CD4-positive, alpha-beta memory T cell (primary cell): ENCODE measurements around the gene PAQR3. TPM values are rescaled to one million over a fixed set of nuclear protein-coding genes. Genes with fewer than 3 reads are reported as not detected.

ENCODE experiments used
- CTCF ChIA-PET: fragments of 350-600 bp; sonication (Branson Sonifier 250); formaldehyde crosslinking; loops from one replicate; lab custom pipeline; 2021; ENCODE audit warnings: inconsistent platforms; ENCODE audit not compliant: partially characterized antibody; lab: Charles Lee
- POLR2A ChIA-PET: fragments of 350-600 bp; sonication (Branson Sonifier 250); formaldehyde crosslinking; loops from one replicate; lab custom pipeline; 2021; ENCODE audit not compliant: partially characterized antibody; lab: Charles Lee
- DNase-seq, 5 donors: peaks; one replicate each; pipeline versions ENCODE4 v3.0.0 to v3.0.0-alpha.2; 2020 to 2022; ENCODE audit warnings: mixed read lengths in 1 of 5
- H3K27ac ChIP-seq: one replicate; pipeline ENCODE4 v1.7.0; 2013; ENCODE audit warnings: low read depth, low read length
- H3K27me3 ChIP-seq: 2 replicates; pipeline ENCODE4 v1.7.0; 2013; ENCODE audit warnings: mild to moderate bottlenecking, low read length, moderate library complexity; ENCODE audit not compliant: insufficient read depth
- H3K36me3 ChIP-seq: 2 replicates; pipeline ENCODE4 v1.7.0; 2013; ENCODE audit warnings: mild to moderate bottlenecking, low read length, moderate library complexity; ENCODE audit not compliant: insufficient read depth
- H3K4me1 ChIP-seq: 2 replicates; pipeline ENCODE4 v1.7.0; 2013; ENCODE audit warnings: mild to moderate bottlenecking, low read length, moderate library complexity; ENCODE audit not compliant: insufficient read depth
- H3K4me3 ChIP-seq, 2 donors: one replicate each; pipeline ENCODE4 v1.7.0; 2013; ENCODE audit warnings: low read length in 2 of 2, mild to moderate bottlenecking in 1 of 2
- H3K9me3 ChIP-seq, 2 donors: one replicate each; pipeline ENCODE4 v1.7.0; 2013; ENCODE audit warnings: low read length in 2 of 2, control low read depth in 1 of 2; ENCODE audit not compliant: control insufficient read depth in 1 of 2
- H3K27ac Mint-ChIP-seq, 7 donors: one replicate each; pipeline ENCODE4 v1.8.0; 2020 to 2021; ENCODE audit warnings: mixed read lengths in 7 of 7, mild to moderate bottlenecking in 6 of 7, inconsistent platforms in 3 of 7, moderate library complexity in 3 of 7
- H3K27me3 Mint-ChIP-seq, 2 donors: one replicate each; pipeline ENCODE4 v1.8.0; 2020 to 2021; ENCODE audit warnings: mixed read lengths in 2 of 2
- H3K36me3 Mint-ChIP-seq, 2 donors: one replicate each; pipeline ENCODE4 v1.8.0; 2020 to 2021; ENCODE audit warnings: mixed read lengths in 2 of 2, inconsistent platforms in 1 of 2, mild to moderate bottlenecking in 1 of 2
- H3K4me1 Mint-ChIP-seq, 4 donors: one replicate each; pipeline ENCODE4 v1.8.0; 2020 to 2021; ENCODE audit warnings: mixed read lengths in 4 of 4, mild to moderate bottlenecking in 1 of 4
- H3K4me3 Mint-ChIP-seq, 8 donors: one replicate each; pipeline ENCODE4 v1.8.0; 2020 to 2021; ENCODE audit warnings: mixed read lengths in 8 of 8, mild to moderate bottlenecking in 7 of 8, moderate library complexity in 6 of 8, inconsistent platforms in 3 of 8
- H3K9me3 Mint-ChIP-seq, 8 donors: one replicate each; pipeline ENCODE4 v1.8.0; 2020 to 2021; ENCODE audit warnings: mixed read lengths in 8 of 8, mild to moderate bottlenecking in 5 of 8, inconsistent platforms in 3 of 8, moderate library complexity in 1 of 8
- intact Hi-C: fragments of 100-400 bp; cut with micrococcal nuclease; formaldehyde crosslinking; loops from one replicate; pipeline ENCODE4 v1.15.1; 2023
- polyA plus RNA-seq, 2 donors: library from polyadenylated mRNA; unstranded; fragments of 300-500 nt; fragmentation: Illumina TruSeq; gene quantifications; one replicate each; pipeline ENCODE4 v1.2.3, GENCODE V29; 2021
- total RNA-seq, 2 experiments: library from RNA; stranded (reverse); gene quantifications; one replicate each; pipeline ENCODE4 v1.2.3, GENCODE V29; 2021

PAQR3 gene
- total and polyA plus RNA-seq, 4 experiments from 2014 or later: 7.1 to 12.1 (median 9.0) TPM

DNA sequence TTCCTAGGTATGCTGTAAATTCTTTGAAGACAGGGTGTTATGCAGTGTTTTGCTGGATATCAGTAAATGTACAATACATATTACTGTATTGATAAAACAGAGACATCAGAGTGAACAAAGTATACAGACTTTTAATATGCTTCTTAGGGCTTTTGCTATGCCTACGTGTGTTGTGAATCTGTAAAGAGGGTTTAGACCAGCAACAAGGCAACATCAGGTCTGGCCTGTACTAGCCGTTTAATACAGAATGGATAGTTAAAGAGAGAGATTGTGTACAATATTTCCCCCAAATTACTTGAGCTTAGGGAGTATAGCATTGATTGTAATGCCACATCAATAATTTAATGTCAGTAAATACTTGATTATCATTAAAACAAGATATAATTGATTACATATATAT, 75.2 kb downstream of the PAQR3 start:
- no peaks in the 10 kb centered on the region for H3K27me3 Mint-ChIP-seq
- intact Hi-C loops: loop anchor here (1.0 to 5.0 kb wide), 6 partner anchors 87 to 905 kb away; partner anchors contain the start of gene BMP2K
- peak in 1 of 5 donors; percentile 1 for DNase-seq
- CTCF ChIA-PET: interaction anchor here (0.6 to 3.3 kb wide), 16 partner anchors 9 to 904 kb away, joined by 3 to 10 read pairs (median 6); no protein-coding TSS in a partner anchor
- Histone ChIP-seq H3K36me3 (no peaks in the 10 kb centered on the region), H3K27me3 (no peaks in the 10 kb centered on the region), H3K9me3 (no peaks in the 10 kb centered on the region), H3K4me1 (no peaks in the 10 kb centered on the region), H3K27ac (no peak overlapping the region), H3K4me3 (no peak overlapping the region)
- POLR2A ChIA-PET: interaction anchor here (0.6 kb wide), 3 partner anchors 11 to 1063 kb away, joined by 3 to 4 read pairs (median 4); no protein-coding TSS in a partner anchor
- peaks cover 4 to 9% of the 10 kb centered on the region in 2 donors for H3K36me3 Mint-ChIP-seq
- peaks cover 0 to 4% (median 2%) of the 10 kb centered on the region in 4 donors for H3K4me1 Mint-ChIP-seq
- H3K27ac Mint-ChIP-seq: no peak overlapping the region
- H3K4me3 Mint-ChIP-seq: no peak overlapping the region
- H3K9me3 Mint-ChIP-seq: no peaks in the 10 kb centered on the region

DNA sequence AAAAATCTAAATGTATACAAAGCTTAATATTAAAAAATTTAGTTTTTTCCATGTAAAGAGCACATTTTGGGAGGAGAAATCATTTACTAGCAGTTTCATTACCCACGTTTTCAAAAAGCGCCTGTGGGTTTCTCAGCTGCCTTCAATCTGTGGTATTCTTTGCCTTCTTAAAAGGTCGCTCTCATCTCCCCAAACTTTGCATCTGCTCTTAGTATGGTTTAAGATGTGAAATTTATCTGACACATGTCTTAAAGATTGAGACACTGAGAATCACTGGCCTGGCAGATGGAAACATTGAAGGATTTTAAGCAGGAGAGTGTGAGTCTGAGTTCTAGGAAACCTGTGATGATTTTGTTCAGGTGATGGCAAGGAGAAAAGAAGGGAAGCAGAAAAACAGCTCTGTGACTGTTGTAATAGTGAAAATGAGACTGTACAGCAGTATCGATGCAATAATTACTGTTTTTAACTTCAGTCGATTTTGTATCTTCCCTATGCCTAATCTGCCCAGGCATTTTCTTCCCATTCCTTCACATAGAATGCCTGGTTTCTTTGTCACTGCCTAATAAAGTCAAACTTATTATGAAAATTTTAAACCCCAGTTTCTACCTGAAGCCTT, 75.9 kb downstream of the PAQR3 start:
- H3K9me3 Mint-ChIP-seq: no peaks in the 10 kb centered on the region
- H3K27me3 ChIP-seq: no peaks in the 10 kb centered on the region
- H3K27ac Mint-ChIP-seq: peak overlapping the region in 1 of 7 donors; percentile 7
- DNase-seq: no peak
- H3K36me3 ChIP-seq: no peaks in the 10 kb centered on the region
- no peak overlapping the region for H3K4me3 ChIP-seq
- peaks cover 3 to 4% of the 10 kb centered on the region in 2 donors for H3K36me3 Mint-ChIP-seq
- POLR2A ChIA-PET: no interaction called here
- no peak overlapping the region for H3K27ac ChIP-seq
- no peaks in the 10 kb centered on the region for H3K4me1 ChIP-seq
- CTCF ChIA-PET: interaction anchor here (0.6 to 3.3 kb wide), 19 partner anchors 8 to 904 kb away, joined by 3 to 10 read pairs (median 5); no protein-coding TSS in a partner anchor
- H3K27me3 Mint-ChIP-seq: no peaks in the 10 kb centered on the region
- intact Hi-C loops: loop anchor here (5.0 kb wide), 2 partner anchors 86 to 271 kb away; partner anchors contain the start of gene BMP2K
- H3K9me3 ChIP-seq: no peaks in the 10 kb centered on the region
- H3K4me3 Mint-ChIP-seq: no peak overlapping the region
- peaks cover 0 to 4% (median 2%) of the 10 kb centered on the region in 4 donors for H3K4me1 Mint-ChIP-seq

DNA sequence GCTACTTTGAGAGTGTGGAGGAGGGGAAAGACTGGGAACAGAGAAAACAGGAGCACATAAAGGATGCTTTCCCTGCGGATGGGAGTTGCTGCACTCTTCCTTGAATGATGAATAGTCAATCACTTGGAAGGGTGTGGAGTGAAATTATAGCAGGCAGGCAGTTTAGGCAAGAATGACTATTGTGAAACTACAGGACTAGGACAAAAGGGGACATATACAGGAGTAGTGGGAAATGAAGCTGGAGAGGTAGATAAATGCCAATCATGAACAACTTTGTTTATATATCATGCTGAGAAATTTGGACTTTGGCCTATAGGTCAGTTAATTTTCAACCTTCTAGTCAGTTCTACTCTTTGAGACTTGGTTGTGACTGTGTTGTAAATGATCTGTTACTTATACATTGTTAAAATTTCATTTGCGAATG, 76.9 kb downstream of the PAQR3 start:
- Mint-ChIP-seq H3K4me1 (peaks cover 0 to 4% (median 2%) of the 10 kb centered on the region in 4 donors), H3K9me3 (no peaks in the 10 kb centered on the region), H3K4me3 (no peak overlapping the region), H3K27ac (peak overlapping the region in 1 of 7 donors; percentile 1), H3K36me3 (peaks cover 0 to 1% of the 10 kb centered on the region in 2 donors), H3K27me3 (no peaks in the 10 kb centered on the region)
- CTCF ChIA-PET: interaction anchor here (1.2 to 3.3 kb wide), 10 partner anchors 8 to 903 kb away, joined by 3 to 10 read pairs (median 7); no protein-coding TSS in a partner anchor
- no peak for DNase-seq
- intact Hi-C loops: loop anchor here (5.0 kb wide), 2 partner anchors 85 to 270 kb away; partner anchors contain the start of gene BMP2K
- Histone ChIP-seq H3K4me1 (no peaks in the 10 kb centered on the region), H3K36me3 (no peaks in the 10 kb centered on the region), H3K9me3 (no peaks in the 10 kb centered on the region), H3K27ac (no peak overlapping the region), H3K27me3 (no peaks in the 10 kb centered on the region), H3K4me3 (no peak overlapping the region)
- POLR2A ChIA-PET: no interaction called here

Other genes with a start within 250 kb of the PAQR3 start
- 1 to 10 TPM; 9.6 to 9.9 TPM for gene BMP2K, start 163.1 kb downstream of the PAQR3 start, total RNA-seq
- gene BMP2K, start 163.1 kb downstream of the PAQR3 start, polyA plus RNA-seq: 1 to 10 TPM; 1.8 to 2.0 TPM